ENCODE measurements around the gene RLF.

DNA sequence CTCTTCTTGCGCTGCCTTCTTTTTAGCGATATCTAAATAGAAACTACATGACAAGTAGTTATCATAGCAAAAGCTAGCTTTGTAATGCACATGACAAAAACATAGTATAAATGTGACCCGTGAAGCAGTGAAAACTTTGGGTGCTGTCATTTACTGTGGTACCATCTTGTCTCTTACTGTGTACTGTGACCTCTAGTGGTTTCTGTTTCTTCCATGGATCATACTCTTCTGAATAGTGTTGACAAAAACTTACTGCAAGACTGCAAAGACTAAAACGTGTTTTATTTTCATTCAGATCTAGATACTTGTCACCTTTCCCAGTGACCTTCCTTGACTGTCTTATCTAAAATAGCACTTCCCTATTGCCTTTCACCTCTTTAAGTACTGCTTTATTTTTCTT is 6.1 kb downstream of the RLF start:
- TF ChIP-seq, protein P1, sequence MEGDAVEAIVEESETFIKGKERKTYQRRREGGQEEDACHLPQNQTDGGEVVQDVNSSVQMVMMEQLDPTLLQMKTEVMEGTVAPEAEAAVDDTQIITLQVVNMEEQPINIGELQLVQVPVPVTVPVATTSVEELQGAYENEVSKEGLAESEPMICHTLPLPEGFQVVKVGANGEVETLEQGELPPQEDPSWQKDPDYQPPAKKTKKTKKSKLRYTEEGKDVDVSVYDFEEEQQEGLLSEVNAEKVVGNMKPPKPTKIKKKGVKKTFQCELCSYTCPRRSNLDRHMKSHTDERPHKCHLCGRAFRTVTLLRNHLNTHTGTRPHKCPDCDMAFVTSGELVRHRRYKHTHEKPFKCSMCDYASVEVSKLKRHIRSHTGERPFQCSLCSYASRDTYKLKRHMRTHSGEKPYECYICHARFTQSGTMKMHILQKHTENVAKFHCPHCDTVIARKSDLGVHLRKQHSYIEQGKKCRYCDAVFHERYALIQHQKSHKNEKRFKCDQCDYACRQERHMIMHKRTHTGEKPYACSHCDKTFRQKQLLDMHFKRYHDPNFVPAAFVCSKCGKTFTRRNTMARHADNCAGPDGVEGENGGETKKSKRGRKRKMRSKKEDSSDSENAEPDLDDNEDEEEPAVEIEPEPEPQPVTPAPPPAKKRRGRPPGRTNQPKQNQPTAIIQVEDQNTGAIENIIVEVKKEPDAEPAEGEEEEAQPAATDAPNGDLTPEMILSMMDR (IDR thresholded peaks at IDR 0.05; ENCODE audit: insufficient read depth, low read depth, low read length) = no peak
- no peak for TF ChIP-seq EZH2 (IDR thresholded peaks at IDR 0.05; ENCODE audit: insufficient read depth, low read length)
